Measurements from ENCODE around the gene GATA6. TPM values are rescaled to one million over a fixed set of nuclear protein-coding genes. Genes with fewer than 3 reads are reported as not detected.

Gene GATA6
- total and polyA plus RNA-seq, 2 of the 13 experiments (the other 11 are each of a cell fraction or from before 2014, with no cell fraction given) = 0.84 to 3.2 TPM

DNA sequence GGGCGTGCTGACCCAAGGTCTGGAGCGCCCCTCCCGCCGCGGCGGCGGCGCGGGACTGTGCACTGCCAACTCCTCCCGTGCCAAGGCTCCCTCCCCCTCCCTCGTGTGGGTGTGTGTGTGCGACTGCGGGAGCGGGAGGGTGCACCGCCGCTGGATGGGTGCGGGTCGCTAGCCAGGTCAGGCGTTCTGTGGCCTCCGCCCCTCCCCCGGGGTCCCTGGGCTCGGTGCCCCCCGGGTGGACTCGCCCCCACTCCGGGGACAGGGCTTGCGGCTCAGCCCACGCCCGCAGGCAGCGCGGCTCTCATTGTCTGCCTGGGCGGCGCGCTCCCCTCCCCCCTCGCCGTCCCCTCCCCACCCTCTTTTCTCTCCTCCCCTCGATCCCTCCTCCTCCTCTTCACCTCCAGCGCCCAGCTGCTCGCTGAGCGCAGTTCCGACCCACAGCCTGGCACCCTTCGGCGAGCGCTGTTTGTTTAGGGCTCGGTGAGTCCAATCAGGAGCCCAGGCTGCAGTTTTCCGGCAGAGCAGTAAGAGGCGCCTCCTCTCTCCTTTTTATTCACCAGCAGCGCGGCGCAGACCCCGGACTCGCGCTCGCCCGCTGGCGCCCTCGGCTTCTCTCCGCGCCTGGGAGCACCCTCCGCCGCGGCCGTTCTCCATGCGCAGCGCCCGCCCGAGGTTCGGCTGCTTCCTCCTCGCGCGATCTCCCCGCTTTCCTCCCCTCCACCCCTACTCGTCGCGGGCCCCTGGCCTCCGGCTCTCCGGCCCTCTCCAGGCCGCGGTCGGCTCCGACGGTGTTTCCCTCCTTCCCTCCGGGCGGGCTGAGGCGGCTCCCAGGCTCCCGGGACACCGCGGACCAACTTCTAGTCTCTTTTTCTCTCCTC, at the start of gene GATA6 (continued):
- TF ChIP-seq ARID2 (CRISPR knock-in tag; IDR thresholded peaks at IDR 0.05; ENCODE audit: borderline replicate concordance) = no peak
- TF ChIP-seq ZNF687 (CRISPR knock-in tag; IDR thresholded peaks at IDR 0.05) = peak; percentile 76
- TF ChIP-seq ZNF350 (CRISPR knock-in tag; IDR thresholded peaks at IDR 0.05; ENCODE audit: borderline replicate concordance, low read depth) = 0 out of 2 replicates have a peak, but pooled peaks have one; percentile 27
- no peak for TF ChIP-seq MTA3 (CRISPR knock-in tag; IDR thresholded peaks at IDR 0.05)
- TF ChIP-seq ZNF703 (CRISPR knock-in tag; IDR thresholded peaks at IDR 0.05; ENCODE audit: borderline replicate concordance) = no peak
- TF ChIP-seq ZNF547 (CRISPR knock-in tag; IDR thresholded peaks at IDR 0.05) = no peak
- TF ChIP-seq TCF12 (IDR thresholded peaks at IDR 0.05) = no peak
- TF ChIP-seq TCF12 (CRISPR knock-in tag; IDR thresholded peaks at IDR 0.05) = peak; percentile 35; the same call in 1 of the 2 replicates
- TF ChIP-seq HMGXB3 (CRISPR knock-in tag; IDR thresholded peaks at IDR 0.05; ENCODE audit: borderline replicate concordance) = no peak
- TF ChIP-seq, protein P1, sequence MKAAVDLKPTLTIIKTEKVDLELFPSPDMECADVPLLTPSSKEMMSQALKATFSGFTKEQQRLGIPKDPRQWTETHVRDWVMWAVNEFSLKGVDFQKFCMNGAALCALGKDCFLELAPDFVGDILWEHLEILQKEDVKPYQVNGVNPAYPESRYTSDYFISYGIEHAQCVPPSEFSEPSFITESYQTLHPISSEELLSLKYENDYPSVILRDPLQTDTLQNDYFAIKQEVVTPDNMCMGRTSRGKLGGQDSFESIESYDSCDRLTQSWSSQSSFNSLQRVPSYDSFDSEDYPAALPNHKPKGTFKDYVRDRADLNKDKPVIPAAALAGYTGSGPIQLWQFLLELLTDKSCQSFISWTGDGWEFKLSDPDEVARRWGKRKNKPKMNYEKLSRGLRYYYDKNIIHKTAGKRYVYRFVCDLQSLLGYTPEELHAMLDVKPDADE (CRISPR knock-in tag; IDR thresholded peaks at IDR 0.05) = no peak
- no peak for TF ChIP-seq HMGA1 (CRISPR knock-in tag; conservative IDR thresholded peaks at IDR 0.05)
- TF ChIP-seq ZNF780A (CRISPR knock-in tag; IDR thresholded peaks at IDR 0.05) = 0 out of 2 replicates have a peak, but pooled peaks have one; percentile 26
- TF ChIP-seq ZNF567 (CRISPR knock-in tag; IDR thresholded peaks at IDR 0.05; ENCODE audit: borderline replicate concordance) = no peak
- no peak for TF ChIP-seq ARNT (IDR thresholded peaks at IDR 0.05)
- TF ChIP-seq ZNF746 (CRISPR knock-in tag; IDR thresholded peaks at IDR 0.05) = 0 out of 2 replicates have a peak, but pooled peaks have one; percentile 44
- no peak for TF ChIP-seq FOXK2 (IDR thresholded peaks at IDR 0.05)
- no peak for TF ChIP-seq ZNF724P (CRISPR knock-in tag; IDR thresholded peaks at IDR 0.05; ENCODE audit: borderline replicate concordance)
- TF ChIP-seq GFI1 (CRISPR knock-in tag; IDR thresholded peaks at IDR 0.05; ENCODE audit: borderline replicate concordance) = no peak
- no peak for TF ChIP-seq PLRG1 (conservative IDR thresholded peaks at IDR 0.05)
- no peak for TF ChIP-seq MYNN (CRISPR knock-in tag; IDR thresholded peaks at IDR 0.05; ENCODE audit: low read depth)
- TF ChIP-seq EHMT2 (IDR thresholded peaks at IDR 0.05; ENCODE audit: borderline replicate concordance, low read depth, low read length) = no peak
